GM21737 (cell line): Measurements from ENCODE around the gene MTERF2.
"Not testable (repeated sequence)": the region's sequence is repeated elsewhere in the genome, so short reads cannot be mapped to it uniquely, and the experiment has no call there.

Source experiments
- ATAC-seq: cut with Tn5 transposase; IDR thresholded peaks from one replicate; pipeline ENCODE4 v1.9.1; 2021; ENCODE audit warnings: mild to moderate bottlenecking, moderate library complexity; ENCODE audit not compliant: unreplicated experiment

The MTERF2 gene

DNA sequence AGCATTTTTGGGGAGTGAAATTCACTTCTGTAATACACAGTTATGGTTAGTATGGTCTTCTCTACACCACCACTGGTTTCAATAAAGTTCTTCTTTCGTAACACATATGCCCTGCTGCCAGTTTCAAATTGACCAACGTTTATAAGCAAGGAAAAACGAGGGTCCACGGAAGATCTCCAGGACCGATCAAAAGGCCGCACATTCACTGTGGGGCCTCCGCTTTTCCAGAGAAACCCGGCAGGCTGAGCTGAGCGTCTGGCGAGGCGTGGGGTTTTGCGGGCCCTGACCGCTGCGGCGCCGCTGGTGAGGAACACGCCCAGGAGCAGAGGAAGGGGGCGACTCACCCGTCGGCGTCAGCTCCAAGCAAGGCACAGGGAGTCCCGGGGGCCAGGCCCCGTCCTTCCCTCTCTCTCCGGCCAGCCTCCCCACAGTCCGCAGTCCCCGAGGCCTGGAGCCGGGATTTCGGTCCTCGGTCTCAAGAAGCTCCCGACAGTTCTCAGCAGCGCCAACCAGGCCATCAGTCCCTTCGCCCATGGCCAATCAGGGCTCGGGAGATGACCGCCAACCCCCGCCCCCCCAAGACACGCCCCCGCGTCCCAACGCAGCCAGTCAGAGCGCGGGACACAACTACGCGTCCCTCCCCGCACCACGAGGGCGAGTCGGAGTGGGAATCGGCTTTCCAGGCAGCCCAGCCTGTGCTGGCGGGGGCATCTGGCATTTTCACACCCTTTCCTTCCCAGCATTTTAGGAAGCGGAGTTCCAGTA is at the start of gene MTERF2:
TSS of gene MTERF2 (minus strand) at position 522 of the 765 bp plus-strand sequence. CDS start 8,432 bp downstream, outside the sequence.
- peak; percentile 94 for ATAC-seq

- ATAC-seq, result no peak
Observed at GRCh38 chr12:107035733-107036132, 48.8 kb upstream of the MTERF2 start.

- ATAC-seq, result no peak
Observed at GRCh38 chr12:107033758-107034739, 47.1 kb upstream of the MTERF2 start.

DNA sequence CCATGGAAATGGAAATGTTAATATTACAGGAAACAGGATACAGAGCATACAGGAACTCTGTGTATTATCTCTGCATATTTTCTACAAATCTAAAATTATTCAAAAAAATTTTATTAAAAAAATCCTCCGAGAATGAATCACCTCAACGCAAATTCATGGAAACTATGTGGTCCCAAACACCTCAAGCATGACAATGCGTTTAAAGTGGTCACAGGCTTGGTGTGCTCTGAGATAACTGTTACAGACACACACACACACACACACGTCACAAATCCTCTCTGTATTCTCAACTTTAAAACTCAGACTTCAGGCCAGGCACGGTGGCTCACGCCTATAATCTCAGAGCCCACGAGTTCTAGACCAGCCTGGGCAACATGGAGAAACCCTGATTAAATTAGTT is 45.3 kb upstream of the MTERF2 start:
- ATAC-seq, result no peak

DNA sequence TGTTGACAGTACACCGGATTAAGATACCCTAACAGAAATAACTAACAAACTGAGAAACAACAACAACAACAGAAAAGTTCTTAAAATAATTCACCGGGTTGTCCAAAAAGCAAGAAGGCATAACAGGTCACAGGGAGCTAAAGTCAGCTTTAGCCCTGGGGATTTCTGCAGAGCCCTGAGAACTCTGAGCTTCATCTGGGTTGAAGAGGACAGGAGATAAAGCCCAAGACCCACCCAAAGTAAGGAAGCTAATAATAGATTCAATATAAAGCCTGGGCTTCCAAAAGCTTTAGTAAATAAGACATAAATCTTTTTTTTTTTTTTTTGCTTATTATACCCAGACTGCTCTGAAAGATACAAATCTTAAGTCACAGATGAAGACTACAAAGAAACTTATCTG is 44.1 kb upstream of the MTERF2 start:
- ATAC-seq, result no peak

DNA sequence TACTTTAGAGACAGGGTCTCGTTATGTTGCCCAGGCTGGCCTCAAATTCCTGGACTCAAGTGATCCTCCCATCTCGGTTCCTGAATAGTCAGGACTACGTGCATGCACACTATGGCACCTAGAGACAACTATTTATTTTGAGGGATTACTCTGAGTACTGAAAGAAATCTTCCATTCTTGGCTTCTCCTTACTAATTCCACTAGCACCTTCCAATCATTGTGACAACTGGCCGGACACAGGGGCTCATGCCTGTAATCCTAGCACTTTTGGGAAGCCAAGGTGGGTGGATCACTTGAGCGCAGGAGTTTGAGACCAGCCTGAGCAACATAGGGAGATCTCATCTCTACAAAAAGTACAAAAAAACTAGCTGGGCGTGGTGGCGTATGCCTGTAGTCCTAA is 42.1 kb upstream of the MTERF2 start:
- no peak for ATAC-seq

GRCh38 chr12:107027636-107028053 is 40.7 kb upstream of the MTERF2 start:
- ATAC-seq, result no peak

GRCh38 chr12:107026806-107027635 is 40.1 kb upstream of the MTERF2 start:
- ATAC-seq, result no peak

- ATAC-seq, result not testable (repeated sequence)
Observed at GRCh38 chr12:107026356-107026755, 39.4 kb upstream of the MTERF2 start.

- no peak for ATAC-seq
Observed at GRCh38 chr12:107025671-107026070, 38.7 kb upstream of the MTERF2 start.

DNA sequence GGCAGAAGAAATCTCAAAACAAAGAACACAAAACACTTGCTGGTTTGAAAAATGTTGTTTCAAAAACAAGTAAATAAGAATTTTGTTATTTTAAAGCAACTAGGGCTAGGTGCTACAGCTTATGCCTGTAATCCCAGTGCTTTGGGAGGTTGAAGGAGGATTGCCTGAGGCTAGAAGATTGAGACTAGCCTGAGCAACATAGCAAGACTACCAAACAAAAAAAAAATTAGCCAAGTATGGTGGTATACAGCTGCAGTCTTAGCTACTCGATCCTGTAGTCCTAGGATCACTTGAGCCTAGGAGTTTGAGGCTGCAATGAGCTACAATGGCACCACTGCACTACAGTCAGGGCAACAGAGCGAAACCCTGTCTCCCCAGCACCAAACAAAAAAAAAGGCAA is 32.6 kb upstream of the MTERF2 start:
- no peak for ATAC-seq

GRCh38 chr12:107017042-107017441 is 30.1 kb upstream of the MTERF2 start:
- ATAC-seq, result no peak

GRCh38 chr12:107014055-107014454 is 27.1 kb upstream of the MTERF2 start:
- ATAC-seq, result no peak

- no peak for ATAC-seq
Observed at GRCh38 chr12:107012736-107013425, 25.9 kb upstream of the MTERF2 start.

GRCh38 chr12:107011519-107011918 is 24.6 kb upstream of the MTERF2 start:
- ATAC-seq, result no peak

- ATAC-seq, result no peak
Observed at GRCh38 chr12:107007411-107007810, 20.5 kb upstream of the MTERF2 start.

GRCh38 chr12:107002665-107003064 is 15.7 kb upstream of the MTERF2 start:
- ATAC-seq, result not testable (repeated sequence)

DNA sequence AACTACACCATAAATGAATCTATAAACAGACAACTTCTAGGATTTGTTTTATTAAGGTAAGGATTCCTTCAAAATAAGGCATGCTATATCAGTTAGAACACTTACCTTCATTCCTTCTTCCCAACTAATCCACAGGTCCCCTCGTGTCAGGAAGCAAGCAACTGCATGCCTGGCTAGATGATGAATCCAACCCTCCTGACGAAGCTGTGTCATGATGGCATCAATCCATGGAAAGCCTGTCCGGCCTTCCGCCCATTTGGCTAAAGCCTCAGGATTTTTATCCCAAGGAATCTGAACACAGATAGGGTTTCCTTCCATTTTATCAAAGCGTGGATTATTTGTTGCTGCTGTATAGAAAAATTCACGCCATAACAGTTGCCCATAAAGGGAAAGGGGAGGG is 12.5 kb upstream of the MTERF2 start:
- no peak for ATAC-seq

- ATAC-seq, result no peak
Observed at GRCh38 chr12:106997916-106998315, 11.0 kb upstream of the MTERF2 start.

DNA sequence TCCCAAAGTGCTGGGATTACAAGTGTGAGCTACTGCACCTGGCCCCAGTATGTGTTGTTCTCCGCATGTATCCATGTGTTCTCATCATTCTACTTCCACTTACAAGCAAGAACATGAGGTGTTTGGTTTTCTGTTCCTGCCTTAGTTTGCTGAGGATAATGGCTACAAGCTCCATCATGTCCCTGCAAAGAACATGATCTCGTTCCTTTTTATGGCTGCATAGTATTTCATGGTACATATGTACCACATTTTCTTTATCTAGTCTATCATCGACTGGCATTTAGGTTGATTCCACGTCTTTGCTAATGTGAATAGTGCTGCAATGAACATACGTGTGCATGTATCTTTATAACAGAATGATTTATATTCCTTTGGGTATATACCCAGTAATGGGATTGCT is 9.2 kb upstream of the MTERF2 start:
- ATAC-seq, result not testable (repeated sequence)
